ENCODE measurements around the gene IFITM10.
A peak's percentile ranks its signal among the peaks of the same experiment; 100 is the strongest.

DNA sequence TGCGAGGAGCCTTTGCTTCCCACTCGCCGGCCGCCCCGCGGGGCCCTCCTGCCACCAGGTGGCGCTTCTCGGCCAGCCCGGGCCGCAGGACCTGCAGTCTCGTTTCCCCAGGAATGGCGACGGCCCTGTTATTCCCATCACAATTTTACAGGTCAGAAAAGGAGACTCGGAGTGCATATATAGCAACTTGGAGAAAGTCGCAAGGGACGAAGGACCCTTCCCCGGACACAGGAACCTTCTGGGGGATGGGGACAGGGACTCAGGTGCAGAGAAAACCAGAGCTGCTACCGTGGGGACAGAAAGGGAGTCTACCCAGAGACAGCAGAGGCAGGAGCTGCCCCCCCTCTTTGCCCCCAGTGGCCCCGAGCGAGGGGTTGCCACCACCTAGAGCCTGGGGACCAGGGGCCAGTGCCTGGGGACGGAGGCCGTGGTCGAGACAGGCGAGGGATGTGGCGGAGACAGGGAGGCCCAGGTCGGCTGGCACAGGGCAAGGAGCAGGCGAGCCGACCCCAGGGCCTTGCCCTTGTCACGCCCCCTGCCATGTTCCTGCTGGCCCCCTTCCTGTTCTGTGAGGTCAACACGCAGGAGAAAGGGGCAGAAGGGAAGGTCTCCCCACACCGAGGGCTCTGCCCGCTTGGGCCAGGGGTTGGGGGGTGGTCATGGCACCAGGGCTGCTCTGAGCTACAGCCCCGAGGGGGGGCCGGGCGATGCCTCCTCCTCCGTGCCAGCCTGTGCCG is 56.9 kb downstream of the IFITM10 start:
- TF ChIP-seq EZH2 (IDR thresholded peaks at IDR 0.05; ENCODE audit: borderline replicate concordance) (no peak), EZH2phosphoT487 (IDR thresholded peaks at IDR 0.05; ENCODE audit: low read depth, severe bottlenecking, unreplicated experiment) (no peak)
- TF ChIP-seq, protein P1, sequence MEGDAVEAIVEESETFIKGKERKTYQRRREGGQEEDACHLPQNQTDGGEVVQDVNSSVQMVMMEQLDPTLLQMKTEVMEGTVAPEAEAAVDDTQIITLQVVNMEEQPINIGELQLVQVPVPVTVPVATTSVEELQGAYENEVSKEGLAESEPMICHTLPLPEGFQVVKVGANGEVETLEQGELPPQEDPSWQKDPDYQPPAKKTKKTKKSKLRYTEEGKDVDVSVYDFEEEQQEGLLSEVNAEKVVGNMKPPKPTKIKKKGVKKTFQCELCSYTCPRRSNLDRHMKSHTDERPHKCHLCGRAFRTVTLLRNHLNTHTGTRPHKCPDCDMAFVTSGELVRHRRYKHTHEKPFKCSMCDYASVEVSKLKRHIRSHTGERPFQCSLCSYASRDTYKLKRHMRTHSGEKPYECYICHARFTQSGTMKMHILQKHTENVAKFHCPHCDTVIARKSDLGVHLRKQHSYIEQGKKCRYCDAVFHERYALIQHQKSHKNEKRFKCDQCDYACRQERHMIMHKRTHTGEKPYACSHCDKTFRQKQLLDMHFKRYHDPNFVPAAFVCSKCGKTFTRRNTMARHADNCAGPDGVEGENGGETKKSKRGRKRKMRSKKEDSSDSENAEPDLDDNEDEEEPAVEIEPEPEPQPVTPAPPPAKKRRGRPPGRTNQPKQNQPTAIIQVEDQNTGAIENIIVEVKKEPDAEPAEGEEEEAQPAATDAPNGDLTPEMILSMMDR (IDR thresholded peaks at IDR 0.05; ENCODE audit: poor library complexity): peak; percentile 97
